ENCODE data around the gene DCC.

DNA sequence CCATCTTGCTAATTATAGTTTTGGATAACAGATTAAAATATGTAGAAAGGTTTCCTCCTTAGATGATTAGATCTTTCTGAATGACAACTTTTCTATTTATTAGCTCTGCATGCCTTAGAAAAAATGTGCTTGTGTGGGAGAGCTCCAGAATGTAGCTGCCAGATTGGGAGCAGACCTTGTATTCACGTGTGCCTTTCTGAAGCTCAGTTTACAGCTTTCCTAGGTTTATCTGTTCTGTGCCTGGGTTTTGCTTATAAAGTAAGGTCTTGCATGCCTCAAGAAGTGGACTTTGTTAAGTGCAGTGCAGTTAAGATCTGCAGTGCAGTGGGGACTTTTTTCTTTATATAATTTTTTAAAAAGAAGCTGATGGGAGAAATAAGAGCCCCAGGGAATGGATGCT, 179.0 kb downstream of the DCC start:
- TF ChIP-seq, protein P1, sequence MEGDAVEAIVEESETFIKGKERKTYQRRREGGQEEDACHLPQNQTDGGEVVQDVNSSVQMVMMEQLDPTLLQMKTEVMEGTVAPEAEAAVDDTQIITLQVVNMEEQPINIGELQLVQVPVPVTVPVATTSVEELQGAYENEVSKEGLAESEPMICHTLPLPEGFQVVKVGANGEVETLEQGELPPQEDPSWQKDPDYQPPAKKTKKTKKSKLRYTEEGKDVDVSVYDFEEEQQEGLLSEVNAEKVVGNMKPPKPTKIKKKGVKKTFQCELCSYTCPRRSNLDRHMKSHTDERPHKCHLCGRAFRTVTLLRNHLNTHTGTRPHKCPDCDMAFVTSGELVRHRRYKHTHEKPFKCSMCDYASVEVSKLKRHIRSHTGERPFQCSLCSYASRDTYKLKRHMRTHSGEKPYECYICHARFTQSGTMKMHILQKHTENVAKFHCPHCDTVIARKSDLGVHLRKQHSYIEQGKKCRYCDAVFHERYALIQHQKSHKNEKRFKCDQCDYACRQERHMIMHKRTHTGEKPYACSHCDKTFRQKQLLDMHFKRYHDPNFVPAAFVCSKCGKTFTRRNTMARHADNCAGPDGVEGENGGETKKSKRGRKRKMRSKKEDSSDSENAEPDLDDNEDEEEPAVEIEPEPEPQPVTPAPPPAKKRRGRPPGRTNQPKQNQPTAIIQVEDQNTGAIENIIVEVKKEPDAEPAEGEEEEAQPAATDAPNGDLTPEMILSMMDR (conservative IDR thresholded peaks at IDR 0.05): no peak
- TF ChIP-seq ZFX (IDR thresholded peaks at IDR 0.05): no peak

Data from C4-2B (cell line).